G401.6 (cell line): ENCODE measurements around the gene PYGB.

Experiments
- FAIRE-seq: peaks from 2 replicates; lab custom pipeline; 2012; peaks lifted over from hg19 to GRCh38; lab: Jason Lieb, UNC

PYGB gene

GRCh38 chr20:25283221-25283951 is 35.5 kb downstream of the PYGB start:
- FAIRE-seq, result no peak

GRCh38 chr20:25284131-25284601 is 36.3 kb downstream of the PYGB start:
- FAIRE-seq, result no peak

GRCh38 chr20:25285091-25285647 is 37.3 kb downstream of the PYGB start:
- FAIRE-seq, result no peak

DNA sequence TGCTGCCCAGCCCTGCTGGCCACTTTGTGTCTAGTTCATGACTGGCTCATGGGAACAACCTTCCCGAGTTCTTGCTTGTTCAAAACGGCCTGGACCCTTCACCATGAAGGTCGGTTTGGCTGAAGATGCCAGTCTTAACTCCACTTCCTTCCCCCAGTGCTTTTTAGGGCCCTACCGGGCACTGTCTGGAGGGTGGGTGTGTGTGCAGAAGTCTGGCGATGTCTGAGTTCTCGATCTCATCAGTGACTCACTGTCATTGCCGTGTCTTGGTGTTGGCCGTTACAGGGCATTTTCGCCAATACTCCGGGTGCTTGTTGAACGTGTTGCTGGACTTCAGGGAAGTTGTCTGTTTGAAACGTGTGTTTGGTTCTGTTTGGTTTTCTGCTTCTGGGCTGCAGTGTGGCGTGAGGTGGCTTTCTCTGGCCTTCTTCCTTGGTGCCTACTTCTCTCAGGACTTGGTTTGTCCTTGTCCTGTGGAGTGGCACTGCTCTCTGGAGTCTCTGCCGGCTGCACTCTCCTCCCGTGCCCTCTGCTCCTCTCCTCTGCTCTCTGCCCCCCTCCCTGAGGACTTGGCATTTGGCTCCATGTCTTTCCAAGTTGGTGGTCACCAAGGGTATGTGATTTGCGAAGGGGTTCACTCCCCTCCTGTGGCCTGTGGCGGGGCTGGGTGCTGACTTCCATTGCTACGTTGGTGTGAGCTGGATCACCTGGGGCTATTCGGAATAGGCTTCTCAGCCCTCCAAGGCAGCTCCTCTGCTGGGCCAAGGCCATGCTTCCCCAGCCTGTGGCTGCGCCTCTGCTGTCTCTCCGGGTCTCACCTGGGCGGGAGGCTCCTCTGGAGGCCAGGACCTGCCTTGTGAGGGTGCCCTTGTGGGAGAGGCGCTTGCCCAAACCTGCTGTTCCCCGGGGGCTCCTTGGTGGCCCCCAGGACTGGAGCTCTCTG is 38.2 kb downstream of the PYGB start:
- FAIRE-seq, result no peak

DNA sequence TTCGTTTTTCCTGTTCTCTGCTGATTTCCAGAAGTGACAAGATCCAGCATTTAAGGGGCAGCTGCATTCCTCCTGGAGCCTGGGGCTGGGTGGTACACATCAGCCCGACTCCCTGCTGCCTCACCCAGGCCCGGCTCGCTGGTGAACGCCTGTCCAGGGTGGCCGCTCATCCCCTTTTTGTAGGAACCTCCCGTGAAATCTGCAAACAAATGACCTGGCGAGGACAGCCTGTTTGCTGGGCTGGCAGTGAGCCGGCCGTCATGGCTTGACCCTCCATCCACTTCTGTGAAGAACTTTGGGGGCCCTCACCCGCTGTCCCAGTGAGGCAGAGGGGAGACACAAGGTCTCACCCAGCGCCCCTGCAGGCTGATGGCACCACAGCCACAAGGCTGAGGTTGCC is 39.0 kb downstream of the PYGB start:
- FAIRE-seq, result no peak

GRCh38 chr20:25287631-25288290 is 39.9 kb downstream of the PYGB start:
- FAIRE-seq, result no peak

- no peak for FAIRE-seq
Observed at GRCh38 chr20:25288291-25289181, 40.7 kb downstream of the PYGB start.

- FAIRE-seq, result no peak
Observed at GRCh38 chr20:25289886-25290597, 42.2 kb downstream of the PYGB start.

GRCh38 chr20:25290646-25291431 is 43.0 kb downstream of the PYGB start:
- FAIRE-seq, result no peak

- FAIRE-seq, result no peak
Observed at GRCh38 chr20:25291432-25292133, 43.7 kb downstream of the PYGB start.

- FAIRE-seq, result no peak
Observed at GRCh38 chr20:25292176-25292891, 44.4 kb downstream of the PYGB start.

- FAIRE-seq, result no peak
Observed at GRCh38 chr20:25293507-25293906, 45.6 kb downstream of the PYGB start.

DNA sequence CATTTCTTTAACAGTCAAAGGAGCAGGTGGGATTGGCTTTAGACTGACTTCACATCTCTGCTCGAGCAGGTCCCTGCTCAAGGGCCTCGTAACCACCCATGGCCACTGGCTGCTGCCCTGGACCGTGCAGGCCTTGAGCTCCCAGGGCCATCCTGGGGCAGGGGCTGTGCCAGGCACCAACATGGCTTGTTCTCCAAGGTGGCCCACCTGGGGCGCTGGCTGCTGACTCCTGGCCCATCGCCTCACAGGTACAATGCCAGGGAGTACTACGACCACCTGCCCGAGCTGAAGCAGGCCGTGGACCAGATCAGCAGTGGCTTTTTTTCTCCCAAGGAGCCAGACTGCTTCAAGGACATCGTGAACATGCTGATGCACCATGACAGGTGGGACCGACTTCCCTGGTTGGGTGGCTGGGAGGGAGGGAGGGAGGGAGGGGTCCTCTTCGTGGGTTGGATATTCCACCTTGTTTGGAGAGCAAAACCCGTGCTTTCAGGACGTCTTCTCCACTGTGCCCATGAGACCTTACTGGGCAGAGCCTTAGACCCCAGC is 46.1 kb downstream of the PYGB start:
- FAIRE-seq, result no peak

GRCh38 chr20:25294459-25295385 is 46.8 kb downstream of the PYGB start:
- no peak for FAIRE-seq

DNA sequence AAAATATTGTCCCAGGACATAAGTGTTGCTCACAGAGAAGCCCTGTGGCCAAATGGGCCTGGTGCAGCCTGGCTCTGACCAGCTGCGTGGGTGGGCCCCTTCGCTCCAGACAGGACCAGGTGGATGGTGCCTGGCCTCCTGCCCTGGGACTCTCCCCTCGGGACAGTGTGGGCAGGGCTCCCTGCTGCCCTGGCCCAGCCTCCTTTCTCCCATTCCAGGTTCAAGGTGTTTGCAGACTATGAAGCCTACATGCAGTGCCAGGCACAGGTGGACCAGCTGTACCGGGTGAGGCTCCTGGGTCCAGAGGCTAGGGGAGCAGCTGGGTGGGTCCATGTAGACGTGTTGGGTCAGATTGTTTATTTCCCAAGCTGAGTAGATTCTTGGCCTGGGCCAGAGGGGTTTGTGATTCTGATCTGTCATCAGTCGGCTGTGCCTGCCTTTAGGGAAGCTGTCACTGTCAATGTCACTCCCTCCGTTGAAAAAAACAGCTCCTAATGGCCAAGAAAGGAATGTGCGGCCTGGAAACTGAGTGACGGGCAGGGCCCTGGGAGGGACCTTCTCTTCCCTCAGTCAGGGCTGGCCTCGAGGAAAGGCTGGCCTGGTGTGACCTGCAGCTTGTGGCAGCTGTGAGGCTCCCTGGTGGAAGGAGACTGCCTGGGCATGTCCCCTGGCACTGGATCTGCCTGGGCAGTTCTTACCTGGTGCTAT is 47.7 kb downstream of the PYGB start:
- FAIRE-seq, result no peak
